MM.1S (cell line): ENCODE data around the gene BCAP29.

Source experiments
- DNase-seq: peaks from one replicate; pipeline ENCODE4 v3.0.0-alpha.2; 2015
- H2AFZ ChIP-seq: fragments of 300-600 bp; sonication (generic); 2 replicates; pipeline ENCODE4 v1.6.0; 2016; ENCODE audit warnings: antibody characterized with exemption, low read length
- H3F3A ChIP-seq: fragments of 300-600 bp; sonication (generic); 2 replicates; pipeline ENCODE4 v1.6.1; 2016; ENCODE audit warnings: mild to moderate bottlenecking, antibody characterized with exemption, low read length, moderate library complexity, mixed read lengths; ENCODE audit not compliant: insufficient read depth
- H3K27ac ChIP-seq: fragments of 300-600 bp; sonication (generic); 2 replicates; pipeline ENCODE4 v1.5.1; 2016; ENCODE audit warnings: mild to moderate bottlenecking, low read length
- H3K27me3 ChIP-seq: fragments of 300-600 bp; sonication (generic); replicated peaks from 2 replicates; pipeline ENCODE4 v1.6.0; 2016; ENCODE audit warnings: low read length; ENCODE audit not compliant: insufficient read depth
- H3K36me3 ChIP-seq: fragments of 300-600 bp; sonication (generic); replicated peaks from 2 replicates; pipeline ENCODE4 v1.6.1; 2016; ENCODE audit warnings: mild to moderate bottlenecking, low read length, mixed read lengths; ENCODE audit not compliant: insufficient read depth
- H3K4me1 ChIP-seq: fragments of 300-600 bp; sonication (generic); 2 replicates; pipeline ENCODE4 v1.6.1; 2016; ENCODE audit warnings: low read length, mixed read lengths
- H3K4me2 ChIP-seq: fragments of 300-600 bp; sonication (generic); 2 replicates; pipeline ENCODE4 v1.6.0; 2016; ENCODE audit warnings: low read depth, low read length
- H3K4me3 ChIP-seq: fragments of 300-600 bp; sonication (generic); 2 replicates; pipeline ENCODE4 v1.5.1; 2016; ENCODE audit warnings: low read length, mixed read lengths
- H3K79me2 ChIP-seq: fragments of 300-600 bp; sonication (generic); 2 replicates; pipeline ENCODE4 v1.6.1; 2016; ENCODE audit warnings: mixed run types, low read length, mixed read lengths
- H3K9ac ChIP-seq: fragments of 300-600 bp; sonication (generic); 2 replicates; pipeline ENCODE4 v1.6.1; 2016; ENCODE audit warnings: low read length, mixed read lengths
- H3K9me2 ChIP-seq: fragments of 300-600 bp; sonication (generic); replicated peaks from 2 replicates; pipeline ENCODE4 v1.6.1; 2016; ENCODE audit warnings: mild to moderate bottlenecking, low read length, mixed read lengths; ENCODE audit not compliant: insufficient read depth
- H3K9me3 ChIP-seq: fragments of 300-600 bp; sonication (generic); replicated peaks from 2 replicates; pipeline ENCODE4 v1.6.1; 2016; ENCODE audit warnings: mild to moderate bottlenecking, low read length, mixed read lengths; ENCODE audit not compliant: insufficient read depth
- H4K20me1 ChIP-seq: fragments of 300-600 bp; sonication (generic); 2 replicates; pipeline ENCODE4 v1.6.1; 2016; ENCODE audit warnings: mild to moderate bottlenecking, low read length, moderate library complexity, mixed read lengths; ENCODE audit not compliant: insufficient read depth
- CTCF ChIP-seq: fragments of 300-600 bp; sonication (generic); IDR thresholded peaks from 2 replicates; pipeline ENCODE4 v1.5.1; 2016; ENCODE audit warnings: antibody characterized with exemption, low read length, mixed read lengths
- EZH2 ChIP-seq: fragments of 300-600 bp; sonication (generic); optimal IDR thresholded peaks from 2 replicates; pipeline ENCODE3; 2017; ENCODE audit warnings: low read depth, mild to moderate bottlenecking, antibody characterized with exemption, low read length, mixed read lengths
- EZH2phosphoT487 ChIP-seq: fragments of 300-600 bp; sonication (generic); IDR thresholded peaks from 2 replicates; pipeline ENCODE4 v1.6.1; 2018; ENCODE audit warnings: antibody characterized with exemption, low read length

The BCAP29 gene

GRCh38 chr7:107560898-107561516 is 19.0 kb upstream of the BCAP29 start:
- Histone ChIP-seq H3K36me3 (peaks cover 5% of the 10 kb centered on the region; the same call in 1 of the 2 replicates), H3K27ac (no peak overlapping the region), H3K4me3 (no peak overlapping the region), H3K9me3 (no peaks in the 10 kb centered on the region), H3K4me1 (peaks cover 12% of the 10 kb centered on the region), H3K27me3 (no peaks in the 10 kb centered on the region), H3K4me2 (no peak overlapping the region), H3K9ac (no peak overlapping the region), H3F3A (no peaks in the 10 kb centered on the region), H2AFZ (no peak overlapping the region), H3K9me2 (no peaks in the 10 kb centered on the region), H3K79me2 (peaks cover 53% of the 10 kb centered on the region), H4K20me1 (no peaks in the 10 kb centered on the region)
- no peak for DNase-seq
- TF ChIP-seq EZH2phosphoT487 = no peak
- no peak for TF ChIP-seq CTCF
- no peak for TF ChIP-seq EZH2

GRCh38 chr7:107563081-107563774 is 16.8 kb upstream of the BCAP29 start:
- Histone ChIP-seq H3K9me3 (no peaks in the 10 kb centered on the region), H3K9me2 (no peaks in the 10 kb centered on the region), H3K4me1 (peaks cover 12% of the 10 kb centered on the region), H3F3A (no peaks in the 10 kb centered on the region), H3K9ac (peak overlapping the region; percentile 94), H3K27ac (peak overlapping the region; percentile 17; the same call in 1 of the 2 replicates), H3K4me2 (peak overlapping the region; percentile 66), H3K36me3 (no peaks in the 10 kb centered on the region), H3K4me3 (peak overlapping the region; percentile 92), H3K27me3 (no peaks in the 10 kb centered on the region), H4K20me1 (no peaks in the 10 kb centered on the region), H2AFZ (peak overlapping the region; percentile 75), H3K79me2 (peaks cover 51% of the 10 kb centered on the region)
- no peak for TF ChIP-seq EZH2
- TF ChIP-seq EZH2phosphoT487 = no peak
- no peak for TF ChIP-seq CTCF
- no peak for DNase-seq

GRCh38 chr7:107563775-107564552 is 16.1 kb upstream of the BCAP29 start, which contains the start of the genes COG5 and DUS4L:
TSS of gene COG5 (minus strand) at chr7:107563920. CDS start at chr7:107563896, 24 bp downstream.
TSS of gene DUS4L (plus strand) at chr7:107563971. CDS start at chr7:107567071, 3,100 bp downstream.
- peak; percentile 88 for DNase-seq
- H2AFZ ChIP-seq = peak within 1 kb of the TSS; percentile 97

More at GRCh38 chr7:107563775-107564552, 16.1 kb upstream of the BCAP29 start, which contains the start of the genes COG5 and DUS4L:
- H3K36me3 ChIP-seq = no peaks in the 10 kb centered on the region
- peak within 1 kb of the TSS; percentile 92 for H3K4me3 ChIP-seq
- peaks cover 50% of the 10 kb centered on the region for H3K79me2 ChIP-seq
- TF ChIP-seq CTCF = no peak
- no peak for TF ChIP-seq EZH2phosphoT487
- TF ChIP-seq EZH2 = no peak
- peak within 1 kb of the TSS; percentile 73 for H3K4me2 ChIP-seq
- H4K20me1 ChIP-seq = no peaks in the 10 kb centered on the region
- no peaks in the 10 kb centered on the region for H3K9me2 ChIP-seq
- H3K27me3 ChIP-seq = no peaks in the 10 kb centered on the region
- peak within 1 kb of the TSS; percentile 94 for H3K9ac ChIP-seq
- peak within 1 kb of the TSS; percentile 59; the same call in 1 of the 2 replicates for H3K27ac ChIP-seq
- H3K4me1 ChIP-seq = peaks cover 12% of the 10 kb centered on the region
- no peaks in the 10 kb centered on the region for H3K9me3 ChIP-seq
- no peaks in the 10 kb centered on the region for H3F3A ChIP-seq
